ENCODE data around the gene CDC26.
"Not testable (repeated sequence)": the region's sequence is repeated elsewhere in the genome, so short reads cannot be mapped to it uniquely, and the experiment has no call there.

Gene CDC26

GRCh38 chr9:113290052-113290607 is 14.8 kb upstream of the CDC26 start:
- no peak for DNase-seq

- DNase-seq, result no peak
These were observed 13.7 kb upstream of the CDC26 start for GRCh38 chr9:113289091-113289490.

- no peak for DNase-seq
These were observed 6.0 kb upstream of the CDC26 start for GRCh38 chr9:113281356-113281755.

GRCh38 chr9:113278840-113279239 is 3.5 kb upstream of the CDC26 start:
- no peak for DNase-seq

- peak; percentile 63 for DNase-seq
These were observed 757 bp downstream of the CDC26 start for GRCh38 chr9:113274474-113275156.

GRCh38 chr9:113269871-113270270 is 5.5 kb downstream of the CDC26 start:
- DNase-seq, result no peak

DNA sequence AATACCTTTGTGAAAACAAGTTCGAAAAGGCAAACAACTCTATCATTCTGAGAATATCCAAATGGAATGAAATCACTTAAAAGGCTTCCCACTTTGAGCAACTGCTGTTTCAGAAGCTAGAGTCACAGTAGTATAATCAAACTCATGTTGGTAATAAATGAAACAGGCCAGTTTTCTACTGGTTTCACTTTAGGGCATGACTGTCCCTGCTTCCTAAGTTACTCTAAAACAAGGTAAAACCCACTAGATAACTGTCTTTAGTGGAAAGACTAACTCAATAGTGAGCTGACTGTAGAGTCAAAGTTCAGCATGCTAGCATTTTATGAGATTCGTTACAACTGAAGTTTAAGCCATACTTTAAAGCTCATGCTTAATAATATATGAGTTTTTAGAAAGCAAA is 6.0 kb downstream of the CDC26 start:
- no peak for DNase-seq

DNA sequence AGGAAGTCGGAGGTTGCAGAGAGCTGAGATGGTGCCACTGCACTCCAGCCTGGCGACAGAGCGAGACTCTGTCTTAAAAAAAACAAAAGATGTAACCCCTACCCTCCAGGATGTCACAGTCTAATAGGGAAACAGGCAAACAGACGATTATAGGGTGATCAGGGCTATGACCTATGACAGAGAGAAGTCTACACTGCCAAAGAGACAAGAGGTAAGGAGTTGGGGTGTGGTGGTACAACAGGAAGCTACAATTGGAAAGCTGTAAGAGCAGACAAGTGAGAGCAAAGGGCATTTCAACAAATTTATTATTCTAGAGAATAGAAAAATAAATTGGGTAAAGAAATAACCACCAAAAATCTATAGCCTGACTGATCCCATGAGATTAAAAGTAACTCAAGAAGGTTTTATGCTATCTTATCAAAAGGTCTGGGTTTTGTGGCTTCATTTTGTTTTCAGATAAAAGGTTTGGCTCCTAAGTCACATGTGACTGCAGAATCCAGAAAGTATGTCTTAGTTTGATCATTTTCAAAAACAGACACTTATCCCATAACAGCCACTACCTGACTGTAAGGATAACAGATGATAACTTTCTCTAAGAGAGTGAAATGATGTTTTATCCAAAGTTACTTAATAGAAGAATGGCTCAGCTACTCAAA is 7.3 kb downstream of the CDC26 start:
- DNase-seq, result no peak

GRCh38 chr9:113266174-113266573 is 9.2 kb downstream of the CDC26 start:
- DNase-seq, result no peak

DNA sequence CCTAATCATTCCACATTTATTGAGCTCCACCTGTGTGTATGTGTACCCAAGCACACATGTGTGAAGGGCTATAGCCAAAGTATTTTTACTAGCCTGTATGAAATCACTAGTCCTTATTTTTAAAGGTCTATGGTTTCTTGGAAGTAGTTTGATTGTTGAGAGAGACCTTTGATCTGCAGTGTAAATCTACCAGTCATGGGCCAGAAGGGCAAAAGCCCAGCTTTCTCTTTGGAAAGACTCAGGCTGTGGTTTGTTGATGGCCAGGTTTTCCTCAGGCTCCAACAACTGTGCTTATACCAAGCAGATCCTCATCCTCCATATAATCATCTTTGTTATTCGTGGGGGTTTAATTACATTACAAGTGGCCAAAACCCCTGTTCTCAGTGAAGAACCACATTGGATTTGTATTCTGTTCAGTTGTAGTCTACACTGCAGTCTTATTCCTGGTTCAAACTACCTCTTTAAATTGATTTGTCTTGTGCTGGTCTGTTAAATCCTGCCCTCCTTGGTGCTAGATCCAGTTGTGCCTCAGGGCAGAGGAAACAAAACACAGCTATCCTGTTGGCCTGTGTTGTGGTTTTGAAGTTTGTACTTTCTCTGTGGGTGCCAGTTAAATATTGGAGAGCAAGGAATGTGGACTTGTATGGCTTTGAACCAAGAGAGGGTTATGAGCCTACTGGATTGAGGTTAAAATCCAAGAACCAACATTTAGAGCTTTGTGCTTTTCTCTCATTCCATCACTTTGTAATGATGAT is 13.3 kb downstream of the CDC26 start:
- DNase-seq, result no peak

GRCh38 chr9:113258282-113258681 is 17.1 kb downstream of the CDC26 start:
- DNase-seq, result no peak

DNA sequence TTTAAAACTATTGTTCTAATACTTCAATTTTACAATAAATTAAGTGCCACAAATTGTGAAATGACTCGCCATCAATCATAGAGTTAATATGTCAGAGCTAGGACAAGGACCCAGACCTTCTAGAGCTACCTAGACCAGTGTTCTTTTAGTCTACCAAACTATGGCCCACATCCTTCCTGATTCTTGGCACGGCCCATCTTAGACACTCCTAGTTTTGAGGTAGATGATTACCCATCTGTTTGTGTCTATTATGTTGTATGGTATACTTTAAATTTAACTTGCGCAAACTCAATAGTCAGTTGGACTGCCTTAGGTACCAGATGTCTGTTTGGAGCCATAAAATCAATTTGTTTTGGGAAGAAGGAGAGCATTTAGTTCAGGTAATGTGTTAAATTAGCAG is 17.5 kb downstream of the CDC26 start:
- DNase-seq, result no peak

GRCh38 chr9:113255438-113255837 is 19.9 kb downstream of the CDC26 start:
- no peak for DNase-seq

DNA sequence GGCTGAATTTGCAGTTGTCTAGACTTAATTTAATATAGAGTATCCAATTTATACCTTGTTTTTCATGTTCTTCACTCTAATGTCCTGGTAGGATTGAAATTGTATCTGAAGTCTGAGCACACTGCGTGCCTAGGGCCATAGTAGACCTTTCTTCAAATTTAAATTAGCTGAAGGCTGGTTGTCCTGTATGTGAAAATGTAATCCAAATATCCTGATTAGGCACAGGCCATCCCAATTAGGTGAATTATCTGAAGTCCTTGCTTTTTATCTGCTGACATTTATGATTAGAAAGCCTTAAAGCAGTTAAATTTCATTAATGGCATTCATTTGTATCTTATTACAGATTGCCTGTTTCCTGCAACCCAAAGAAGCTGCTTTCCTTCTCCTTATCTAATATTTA is 20.4 kb downstream of the CDC26 start:
- no peak for DNase-seq

DNA sequence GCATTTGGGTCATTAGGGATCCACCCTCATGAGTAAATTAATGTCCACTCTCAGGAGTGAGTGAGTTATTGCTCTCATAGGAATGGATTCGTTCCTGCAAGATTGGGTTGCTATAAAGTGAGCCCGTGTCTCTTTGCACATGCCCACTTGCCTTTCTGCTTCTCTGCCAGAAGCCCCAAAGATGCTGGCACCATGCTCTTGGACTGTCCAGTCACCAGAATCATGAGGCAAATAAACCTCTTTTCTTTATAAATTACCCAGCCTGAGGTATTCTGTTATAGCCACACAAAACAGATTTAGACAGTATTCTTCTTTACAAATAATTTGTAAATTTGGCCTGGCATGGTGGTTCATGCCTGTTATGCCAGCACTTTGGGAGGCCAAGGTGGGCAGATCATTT is 24.6 kb downstream of the CDC26 start:
- DNase-seq, result no peak

GRCh38 chr9:113249661-113250060 is 25.7 kb downstream of the CDC26 start:
- not testable (repeated sequence) for DNase-seq

GRCh38 chr9:113247640-113248039 is 27.7 kb downstream of the CDC26 start:
- no peak for DNase-seq

- no peak for DNase-seq
These were observed 28.4 kb downstream of the CDC26 start for GRCh38 chr9:113246928-113247327.

DNA sequence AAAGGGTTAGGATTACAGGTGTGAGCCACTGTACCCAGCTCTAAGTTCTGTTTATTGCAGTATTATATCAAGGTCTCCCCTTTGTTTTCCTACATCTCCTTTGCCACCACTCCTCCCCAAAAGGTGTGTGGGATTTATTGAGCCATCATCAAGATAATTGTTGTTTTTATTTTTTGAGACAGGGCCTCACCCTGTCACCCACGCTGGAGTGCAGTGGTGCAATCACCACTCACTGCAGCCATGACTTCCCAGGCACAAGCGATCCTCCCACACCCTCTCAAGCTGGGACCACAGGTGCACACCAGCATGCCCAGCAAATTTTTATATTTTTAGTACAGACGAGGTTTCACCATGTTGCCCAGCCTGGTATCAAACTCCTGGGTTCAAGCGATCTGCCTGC is 29.5 kb downstream of the CDC26 start:
- DNase-seq, result no peak

DNA sequence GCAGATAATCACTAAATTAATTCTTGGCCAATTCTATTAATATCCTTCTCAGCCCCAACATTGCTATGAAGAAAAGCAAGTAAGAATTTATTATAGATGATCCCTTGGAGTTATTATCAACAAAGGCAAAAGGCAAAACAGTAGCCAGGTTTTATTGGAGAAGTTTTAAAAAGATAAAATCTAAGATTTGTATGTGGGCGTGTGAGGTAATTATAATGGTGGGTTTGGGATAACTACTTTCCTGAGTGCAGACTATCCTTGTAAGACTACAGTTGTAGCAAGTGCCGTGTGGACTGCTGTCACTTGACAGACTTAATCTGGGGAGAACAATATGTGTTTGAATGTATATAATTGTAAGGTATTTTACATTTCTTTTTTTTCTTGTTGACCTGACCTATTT is 30.8 kb downstream of the CDC26 start:
- no peak for DNase-seq

DNA sequence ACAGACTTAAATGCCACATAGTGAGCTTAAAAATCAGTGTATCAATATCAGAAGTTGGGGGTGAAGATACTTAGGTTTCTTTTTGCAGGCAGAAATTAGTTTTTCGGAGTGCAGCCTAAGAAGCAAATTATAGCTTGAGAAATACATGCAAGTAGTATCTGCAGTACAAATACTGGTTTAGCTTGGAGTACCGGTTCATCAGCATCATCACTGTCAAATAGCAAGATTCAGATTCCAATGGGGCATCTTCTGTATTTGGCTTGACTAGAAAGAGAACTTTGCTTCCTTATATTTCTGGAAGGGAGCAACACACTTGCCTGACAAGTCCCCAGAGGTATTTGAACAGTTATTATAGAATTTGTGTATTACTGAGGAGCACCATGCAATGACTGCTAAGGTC is 34.2 kb downstream of the CDC26 start:
- no peak for DNase-seq

DNA sequence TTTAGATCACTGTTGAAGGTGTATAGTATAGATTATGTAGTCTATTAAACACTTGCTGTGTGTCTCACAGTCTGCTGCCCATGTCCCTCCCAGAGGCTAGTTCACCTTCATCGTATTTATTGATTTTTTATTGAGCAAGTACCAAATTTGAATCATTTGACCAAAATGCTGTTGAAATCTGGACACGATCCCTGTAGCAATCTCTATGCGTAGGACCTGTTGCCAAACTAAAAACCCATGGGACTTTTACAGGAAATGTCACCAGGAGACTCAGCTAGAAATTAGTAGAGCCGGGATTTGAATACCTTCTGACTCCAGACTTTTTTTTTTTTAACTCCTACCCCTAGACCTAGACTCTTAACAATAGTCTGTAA is 36.5 kb downstream of the CDC26 start:
- no peak for DNase-seq

DNA sequence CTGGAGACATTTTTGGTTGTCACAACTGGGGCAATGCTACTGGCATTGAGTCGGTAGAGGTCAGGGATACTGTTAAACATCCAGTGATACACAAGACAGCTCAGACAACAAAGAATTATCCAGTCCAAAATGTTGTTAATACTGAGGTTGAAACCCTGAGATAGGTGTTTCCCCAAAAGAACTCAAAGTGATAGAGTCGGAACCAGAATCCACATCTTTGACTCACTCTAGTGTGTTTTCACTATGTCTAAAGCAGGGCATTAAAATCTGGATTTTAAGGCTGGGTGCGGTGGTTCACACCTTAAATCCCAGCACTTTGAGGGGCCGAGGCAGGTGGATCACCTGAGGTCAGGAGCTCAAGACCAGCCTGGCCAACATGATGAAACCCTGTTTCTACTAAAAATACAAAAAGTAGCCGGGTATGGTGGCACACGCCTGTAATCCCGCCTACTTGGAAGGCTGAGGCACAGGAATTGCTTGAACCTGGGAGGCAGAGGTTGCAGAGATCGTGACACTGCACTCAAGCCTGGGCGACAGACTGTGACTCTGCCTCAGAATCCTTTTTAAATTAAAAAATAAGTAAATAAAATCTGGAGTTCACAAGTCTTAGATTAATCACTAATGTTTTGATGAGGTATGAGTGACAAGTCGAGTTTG is 37.0 kb downstream of the CDC26 start:
- DNase-seq, result no peak

Data from fibroblast of skin of right quadriceps (primary cell).